ENCODE data around the gene RGS7.
"Not testable (repeated sequence)": the region's sequence is repeated elsewhere in the genome, so short reads cannot be mapped to it uniquely, and the experiment has no call there.

RGS7 gene

GRCh38 chr1:241215203-241215602 lies 141.8 kb downstream of the RGS7 start:
- no peak for DNase-seq (ENCODE audit: low read depth in 1 of 2, low spot score in 1 of 2)

DNA sequence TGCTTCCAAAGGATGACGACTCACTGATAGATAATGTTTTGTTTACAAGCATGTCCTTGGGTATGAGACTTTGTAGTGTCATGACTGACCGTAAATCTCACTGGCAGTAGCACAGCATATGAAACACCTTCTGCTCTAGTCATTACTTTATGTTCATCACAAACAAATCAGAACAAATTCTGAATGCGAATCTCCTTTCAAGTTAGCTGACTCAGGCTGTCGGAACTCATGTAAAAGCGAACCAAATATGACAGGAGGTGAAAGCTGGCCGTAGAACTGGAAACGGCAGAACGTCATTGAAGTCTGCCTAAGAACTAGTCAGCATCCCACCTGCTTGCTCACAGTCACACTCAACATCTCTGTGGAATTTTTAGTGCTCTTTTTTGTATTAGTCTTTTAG lies 143.9 kb downstream of the RGS7 start:
- DNase-seq (ENCODE audit: low read depth in 1 of 2, low spot score in 1 of 2) = no peak

DNA sequence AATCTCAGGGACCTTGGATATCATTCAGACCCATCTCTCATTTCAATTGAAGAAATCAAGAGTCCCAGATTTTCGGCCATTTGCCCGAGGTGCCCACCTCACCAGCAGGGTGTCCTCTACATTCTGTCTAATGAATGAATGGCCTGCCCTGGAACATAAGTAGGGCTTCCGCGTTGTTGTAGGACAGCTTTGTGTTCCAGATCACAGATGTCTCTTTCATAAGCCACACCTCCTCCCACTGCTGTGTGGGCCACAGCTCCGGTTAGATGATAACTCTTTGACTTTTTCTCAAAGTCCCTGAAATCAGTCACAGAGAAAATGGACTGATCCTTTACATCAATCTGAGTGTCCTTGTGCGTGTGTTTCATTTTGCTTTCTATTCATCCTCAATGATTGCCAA lies 144.4 kb downstream of the RGS7 start:
- no peak for DNase-seq (ENCODE audit: low read depth in 1 of 2, low spot score in 1 of 2)

GRCh38 chr1:241208910-241209379 lies 148.1 kb downstream of the RGS7 start:
- no peak for DNase-seq (ENCODE audit: low read depth in 1 of 2, low spot score in 1 of 2)

- no peak for DNase-seq (ENCODE audit: low read depth in 1 of 2, low spot score in 1 of 2)
Measured at GRCh38 chr1:241203817-241204216, 153.2 kb downstream of the RGS7 start.

DNA sequence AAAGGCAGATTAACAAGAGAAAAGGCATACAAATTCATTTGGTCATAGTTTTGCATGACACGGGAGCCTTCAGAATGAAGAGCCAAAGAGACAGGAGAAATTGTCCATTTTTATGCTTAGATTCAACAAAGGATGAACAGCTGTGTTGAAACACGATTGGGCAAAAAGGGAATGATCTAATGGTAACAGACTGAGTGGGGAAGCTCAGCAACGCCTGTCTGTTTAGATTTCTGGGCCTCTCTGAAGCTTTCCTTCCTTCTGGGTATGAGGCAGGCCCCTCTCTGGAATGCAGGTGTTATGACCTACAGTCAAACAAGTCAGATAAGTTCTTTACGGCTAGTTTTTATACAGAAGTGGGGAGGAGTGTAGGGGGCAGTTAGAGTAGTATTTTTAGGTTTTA lies 154.6 kb downstream of the RGS7 start:
- DNase-seq (ENCODE audit: low read depth in 1 of 2, low spot score in 1 of 2) = no peak

GRCh38 chr1:241186716-241187115 lies 170.3 kb downstream of the RGS7 start:
- DNase-seq (ENCODE audit: low read depth in 1 of 2, low spot score in 1 of 2) = no peak

- DNase-seq (ENCODE audit: low read depth in 1 of 2, low spot score in 1 of 2) = no peak
Measured at GRCh38 chr1:241181971-241182370, 175.0 kb downstream of the RGS7 start.

GRCh38 chr1:241181471-241181870 lies 175.5 kb downstream of the RGS7 start:
- DNase-seq (ENCODE audit: low read depth in 1 of 2, low spot score in 1 of 2) = no peak

GRCh38 chr1:241180569-241180968 lies 176.4 kb downstream of the RGS7 start:
- no peak for DNase-seq (ENCODE audit: low read depth in 1 of 2, low spot score in 1 of 2)

GRCh38 chr1:241177660-241178059 lies 179.3 kb downstream of the RGS7 start:
- no peak for DNase-seq (ENCODE audit: low read depth in 1 of 2, low spot score in 1 of 2)

- DNase-seq (ENCODE audit: low read depth in 1 of 2, low spot score in 1 of 2) = no peak
Measured at GRCh38 chr1:241172486-241172885, 184.5 kb downstream of the RGS7 start.

DNA sequence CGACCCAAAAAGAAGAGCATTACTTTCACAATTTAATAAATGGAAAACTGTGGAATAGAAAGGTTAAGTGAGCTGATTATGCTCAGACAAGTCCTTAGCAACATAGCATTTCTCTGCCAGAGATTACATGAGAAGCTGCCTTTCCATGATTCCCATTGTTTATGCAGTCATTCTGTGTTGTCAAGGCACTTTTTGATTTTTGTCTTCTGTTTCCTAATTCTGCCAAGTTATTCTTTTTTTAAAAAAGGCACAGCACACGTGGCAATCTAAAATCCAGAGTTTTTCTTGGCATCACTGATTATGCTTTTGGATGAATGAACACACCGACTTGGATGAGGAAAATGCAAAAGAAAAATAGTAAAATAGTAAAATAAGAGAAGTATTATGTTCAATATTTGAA lies 185.0 kb downstream of the RGS7 start:
- DNase-seq (ENCODE audit: low read depth in 1 of 2, low spot score in 1 of 2) = no peak

DNA sequence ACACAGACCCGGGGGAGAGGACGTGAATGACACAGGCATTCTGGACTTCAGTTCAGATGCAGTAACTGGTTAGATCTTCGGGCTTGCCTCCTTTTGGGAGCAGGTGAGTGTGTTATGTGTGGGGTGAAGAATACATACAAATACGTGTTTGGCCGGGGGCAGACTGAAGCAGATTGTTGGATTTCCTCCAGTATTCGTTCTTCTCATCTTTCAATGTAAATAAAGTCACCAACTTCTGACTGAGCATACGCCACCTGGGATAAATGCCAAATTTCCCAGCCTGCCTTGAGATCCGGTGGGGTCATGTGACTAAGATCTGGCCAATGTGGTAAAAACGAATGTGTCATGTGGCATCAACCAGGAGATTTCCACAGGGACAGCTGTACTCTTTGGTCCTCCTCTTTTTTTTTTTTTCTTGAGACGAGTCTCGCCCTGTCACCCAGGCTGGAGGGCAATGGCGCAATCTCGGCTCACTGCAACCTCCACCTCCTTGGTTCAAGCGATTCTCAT lies 189.8 kb downstream of the RGS7 start:
- DNase-seq (ENCODE audit: low read depth in 1 of 2, low spot score in 1 of 2) = no peak

GRCh38 chr1:241166625-241167024 lies 190.4 kb downstream of the RGS7 start:
- DNase-seq (ENCODE audit: low read depth in 1 of 2, low spot score in 1 of 2) = no peak

- not testable (repeated sequence) for DNase-seq (ENCODE audit: low read depth in 1 of 2, low spot score in 1 of 2)
Measured at GRCh38 chr1:241165256-241165655, 191.7 kb downstream of the RGS7 start.

DNA sequence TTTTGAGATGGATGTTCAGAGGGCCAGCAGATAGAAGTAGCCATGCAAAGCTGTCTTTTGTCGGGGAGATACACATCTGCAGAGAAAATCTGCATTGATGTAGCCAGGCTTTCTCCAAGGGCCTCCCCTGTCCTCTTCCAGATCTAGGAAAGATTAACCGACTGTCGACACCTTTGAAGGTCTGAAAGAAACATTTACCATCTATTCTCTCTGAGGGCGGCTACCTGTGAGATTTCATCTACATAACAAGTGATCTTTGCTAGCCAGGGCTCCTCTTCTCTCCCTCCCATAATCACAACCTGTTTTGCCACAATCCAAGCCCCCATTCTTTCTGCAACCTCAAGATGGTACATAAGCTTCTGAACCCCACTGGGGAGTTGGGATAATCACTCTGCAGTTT lies 193.6 kb downstream of the RGS7 start:
- no peak for DNase-seq (ENCODE audit: low read depth in 1 of 2, low spot score in 1 of 2)

GRCh38 chr1:241161188-241161689 lies 195.8 kb downstream of the RGS7 start:
- DNase-seq (ENCODE audit: low read depth in 1 of 2, low spot score in 1 of 2) = no peak

DNA sequence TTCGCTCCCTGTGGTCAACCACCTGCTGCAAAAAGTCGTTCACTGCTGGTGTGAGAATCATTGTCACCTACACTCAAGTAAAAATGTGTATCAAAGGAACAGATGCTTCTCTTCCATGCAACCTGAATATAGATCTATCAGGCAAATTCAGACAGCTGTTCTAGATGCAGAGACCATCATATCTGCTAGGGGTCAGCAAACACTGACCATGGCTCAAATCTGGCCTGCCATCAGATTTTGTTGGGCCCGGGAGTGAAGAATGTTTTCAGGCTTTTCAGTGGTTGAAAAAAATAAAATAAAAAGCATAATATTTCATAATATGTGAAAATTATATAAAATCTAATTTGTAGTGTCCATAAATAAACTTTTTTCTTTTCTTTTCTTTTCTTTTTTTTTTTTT lies 199.6 kb downstream of the RGS7 start:
- no peak for DNase-seq (ENCODE audit: low read depth in 1 of 2, low spot score in 1 of 2)

- DNase-seq (ENCODE audit: low read depth in 1 of 2, low spot score in 1 of 2) = no peak
Measured at GRCh38 chr1:241156231-241156965, 200.6 kb downstream of the RGS7 start.

DNA sequence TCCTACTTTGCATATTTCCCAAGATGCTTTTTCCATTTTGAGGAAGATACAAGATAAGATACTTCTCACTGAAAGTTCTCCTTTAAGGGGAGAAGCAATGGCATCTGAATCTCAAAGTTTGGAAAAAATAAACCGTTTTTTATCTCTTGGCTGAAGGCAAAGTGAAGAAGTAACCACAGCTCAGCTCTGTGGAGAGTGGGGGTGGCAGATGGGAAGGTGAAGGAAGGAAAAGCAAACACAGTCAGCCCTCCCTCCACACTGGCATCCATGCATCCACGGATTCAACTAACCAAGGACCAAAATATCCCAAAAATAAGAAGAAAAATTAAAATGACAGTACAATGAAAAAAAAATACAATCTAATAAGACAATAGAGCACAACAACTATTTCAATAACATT lies 211.1 kb downstream of the RGS7 start:
- no peak for DNase-seq (ENCODE audit: low read depth in 1 of 2, low spot score in 1 of 2)

DNA sequence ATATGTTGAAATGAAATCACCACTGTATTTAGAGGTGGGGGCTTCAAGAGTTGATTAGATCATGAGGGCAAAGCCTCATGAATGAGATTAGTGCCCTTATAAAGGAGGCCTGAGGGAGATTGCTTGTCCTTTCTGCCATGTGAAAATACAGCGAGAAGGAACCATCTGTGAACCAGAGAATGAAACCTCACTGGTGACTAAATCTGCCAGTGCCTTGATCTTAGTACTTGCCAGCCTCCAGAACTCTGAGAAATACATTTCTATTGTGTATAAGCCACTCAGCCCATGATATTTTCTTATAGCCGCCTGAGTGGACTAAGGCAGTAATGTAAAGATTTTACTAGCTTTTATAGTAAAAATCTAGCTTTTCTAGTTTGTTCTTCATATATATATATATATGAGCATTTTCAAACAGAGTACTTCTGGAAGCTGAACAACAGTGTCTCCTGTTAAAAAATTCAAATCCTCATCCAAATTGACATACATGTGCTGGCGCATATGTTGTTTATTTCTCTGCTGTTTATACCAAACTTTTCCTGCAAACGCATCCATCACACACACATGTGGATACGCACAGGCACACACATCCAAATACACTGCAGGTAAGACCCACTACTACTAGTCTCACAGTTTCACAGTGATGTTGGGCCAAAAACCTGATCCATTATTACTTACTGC lies 213.1 kb downstream of the RGS7 start:
- no peak for DNase-seq (ENCODE audit: low read depth in 1 of 2, low spot score in 1 of 2)
